SK-N-SH (cell line): Measurements from ENCODE around the gene RANGAP1. TPM values are rescaled to one million over a fixed set of nuclear protein-coding genes. Genes with fewer than 3 reads are reported as not detected.

Experiments used
- CTCF ChIA-PET: fragments of 300-600, 350-600 bp; formaldehyde crosslinking; extraction: SDS; loops from one replicate; lab custom pipeline; 2021; lab: Yijun Ruan, JAX
- POLR2A ChIA-PET: fragments of 350-600 bp; sonication (Branson Sonifier 250); formaldehyde crosslinking; extraction: SDS; loops from one replicate; lab custom pipeline; 2020; ENCODE audit warnings: antibody characterized with exemption, inconsistent platforms; lab: Yijun Ruan, JAX
- DNase-seq: peaks from one replicate; pipeline ENCODE4 v3.0.0; 2012
- H2AFZ ChIP-seq: fragments of 200-600 bp; sonication (generic); 2 replicates; pipeline ENCODE4 v1.8.1; 2016; ENCODE audit warnings: antibody characterized with exemption, mild to moderate bottlenecking, low read depth
- H3F3A ChIP-seq: fragments of 200-600 bp; sonication (generic); replicated peaks from 2 replicates; pipeline ENCODE3; 2016; ENCODE audit warnings: antibody characterized with exemption, mild to moderate bottlenecking; ENCODE audit not compliant: insufficient read depth
- H3K27ac ChIP-seq, 2 experiments: fragments of 200-500 bp in 1 of 2; fragments of 200-600 bp in 1 of 2; sonication (Bioruptor generic) in 1 of 2; sonication (generic), shearing (Covaris generic) in 1 of 2; 2 replicates each; pipeline versions ENCODE4 v1.5.1 to v1.6.1; 2014 to 2016; ENCODE audit warnings: low read depth in 2 of 2, inconsistent platforms in 1 of 2, low read length in 1 of 2, mild to moderate bottlenecking in 1 of 2, mixed read lengths in 1 of 2
- H3K27me3 ChIP-seq: fragments of 200-600 bp; sonication (generic), shearing (Covaris generic); 2 replicates; pipeline ENCODE4 v1.6.1; 2016; ENCODE audit warnings: mixed run types; ENCODE audit not compliant: insufficient read depth
- H3K36me3 ChIP-seq, 2 experiments: fragments of 200-500 bp in 1 of 2; fragments of 200-600 bp in 1 of 2; sonication (Bioruptor generic) in 1 of 2; sonication (generic) in 1 of 2; replicated peaks in 1 of 2; 2 replicates each; pipeline versions ENCODE3 to v1.5.1; 2014 to 2016; ENCODE audit warnings: low read length in 1 of 2, mild to moderate bottlenecking in 1 of 2; ENCODE audit not compliant: insufficient read depth in 2 of 2, control insufficient read depth in 1 of 2
- H3K4me1 ChIP-seq, 2 experiments: fragments of 200-500 bp in 1 of 2; fragments of 200-600 bp in 1 of 2; sonication (Bioruptor generic) in 1 of 2; sonication (generic), shearing (Covaris generic) in 1 of 2; 2 replicates each; pipeline versions ENCODE4 v1.5.1 to v1.6.1; 2014 to 2016; ENCODE audit warnings: low read depth in 1 of 2, low read length in 1 of 2, mixed run types in 1 of 2; ENCODE audit not compliant: insufficient read depth in 2 of 2, control insufficient read depth in 1 of 2
- H3K4me2 ChIP-seq: fragments of 200-600 bp; sonication (generic), shearing (Covaris generic); 2 replicates; pipeline ENCODE4 v1.6.1; 2017; ENCODE audit warnings: mixed run types
- H3K4me3 ChIP-seq, 2 experiments: fragments of 200-500 bp in 1 of 2; fragments of 200-600 bp in 1 of 2; sonication (Bioruptor generic) in 1 of 2; sonication (generic), shearing (Covaris generic) in 1 of 2; 2 replicates each; pipeline versions ENCODE4 v1.5.1 to v1.8.1; 2014 to 2016; ENCODE audit warnings: low read depth in 2 of 2, inconsistent platforms in 1 of 2, low read length in 1 of 2, mild to moderate bottlenecking in 1 of 2, mixed read lengths in 1 of 2, moderate library complexity in 1 of 2
- H3K79me2 ChIP-seq: fragments of 200-600 bp; sonication (generic); 2 replicates; pipeline ENCODE4 v1.8.1; 2017; ENCODE audit warnings: mild to moderate bottlenecking; ENCODE audit not compliant: insufficient read depth
- H3K9ac ChIP-seq: fragments of 200-600 bp; sonication (generic); 2 replicates; pipeline ENCODE4 v1.6.1; 2017; ENCODE audit warnings: mixed run types
- H3K9me2 ChIP-seq: fragments of 200-600 bp; sonication (generic); 2 replicates; pipeline ENCODE4 v1.6.1; 2017; ENCODE audit warnings: mixed run types
- H3K9me3 ChIP-seq: fragments of 200-600 bp; sonication (generic); 2 replicates; pipeline ENCODE4 v1.6.1; 2017; ENCODE audit warnings: mixed run types, mild to moderate bottlenecking, moderate library complexity
- H4K20me1 ChIP-seq: fragments of 200-600 bp; sonication (generic); 2 replicates; pipeline ENCODE4 v1.6.1; 2017; ENCODE audit warnings: mild to moderate bottlenecking, mixed run types; ENCODE audit not compliant: insufficient read depth
- CHD2 ChIP-seq: fragments of 150-350 bp; IDR thresholded peaks from 2 replicates; pipeline ENCODE4 v1.6.1; 2018; ENCODE audit warnings: low read length; ENCODE audit not compliant: partially characterized antibody
- FOSL2 ChIP-seq: IDR thresholded peaks from 2 replicates; pipeline ENCODE4 v1.4.0; 2012; ENCODE audit warnings: low read depth, mild to moderate bottlenecking, moderate library complexity, borderline replicate concordance
- GABPA ChIP-seq: IDR thresholded peaks from 2 replicates; pipeline ENCODE4 v1.4.0; 2012; ENCODE audit warnings: low read depth, mild to moderate bottlenecking
- GATA2 ChIP-seq: sonication (generic); formaldehyde crosslinking; IDR thresholded peaks from 2 replicates; pipeline ENCODE4 v1.5.0; 2020; ENCODE audit warnings: mild to moderate bottlenecking, missing genetic modification reagents
- IRF3 ChIP-seq: fragments of 150-350 bp; IDR thresholded peaks from 2 replicates; pipeline ENCODE4 v1.6.1; 2016; ENCODE audit warnings: mild to moderate bottlenecking, low read depth, low read length
- JUND ChIP-seq: IDR thresholded peaks from 2 replicates; pipeline ENCODE4 v1.4.0; 2012
- MEF2A ChIP-seq: IDR thresholded peaks from 2 replicates; pipeline ENCODE4 v1.4.0; 2012; ENCODE audit warnings: low read depth, borderline replicate concordance
- MXI1 ChIP-seq: IDR thresholded peaks from 2 replicates; pipeline ENCODE4 v1.6.1; 2012; ENCODE audit warnings: mild to moderate bottlenecking, low read depth, low read length, improper control_type of control experiment
- NFIC ChIP-seq: IDR thresholded peaks from 2 replicates; pipeline ENCODE4 v1.4.0; 2012; ENCODE audit warnings: borderline replicate concordance
- NRF1 ChIP-seq: IDR thresholded peaks from 2 replicates; pipeline ENCODE4 v1.6.1; 2012; ENCODE audit warnings: low read depth, mild to moderate bottlenecking, low read length
- POLR2AphosphoS5 ChIP-seq: IDR thresholded peaks from 2 replicates; pipeline ENCODE4 v1.6.1; 2012; ENCODE audit warnings: low read depth, low read length
- RAD21 ChIP-seq: IDR thresholded peaks from 2 replicates; pipeline ENCODE4 v1.6.1; 2012; ENCODE audit warnings: mild to moderate bottlenecking, low read length
- RFX5 ChIP-seq: IDR thresholded peaks from 2 replicates; pipeline ENCODE4 v1.6.1; 2012; ENCODE audit warnings: mild to moderate bottlenecking, improper control_type of control experiment, low read length
- RXRA ChIP-seq: IDR thresholded peaks from 2 replicates; pipeline ENCODE4 v1.4.0; 2012; ENCODE audit warnings: low read depth, mild to moderate bottlenecking, borderline replicate concordance
- TAF1 ChIP-seq: IDR thresholded peaks from 2 replicates; pipeline ENCODE4 v1.6.1; 2012; ENCODE audit warnings: low read depth, mild to moderate bottlenecking, low read length, moderate library complexity, borderline replicate concordance
- TCF12 ChIP-seq: IDR thresholded peaks from 2 replicates; pipeline ENCODE4 v1.4.0; 2012
- TEAD4 ChIP-seq: IDR thresholded peaks from 2 replicates; pipeline ENCODE4 v1.4.0; 2012; ENCODE audit warnings: mild to moderate bottlenecking, borderline replicate concordance; ENCODE audit not compliant: insufficient read depth
- USF1 ChIP-seq: IDR thresholded peaks from 2 replicates; pipeline ENCODE4 v1.4.0; 2012; ENCODE audit warnings: low read depth, borderline replicate concordance
- YY1 ChIP-seq: IDR thresholded peaks from 2 replicates; pipeline ENCODE4 v1.4.0; 2012; ENCODE audit warnings: low read depth, mild to moderate bottlenecking
- WGBS: methylation state at CpG from one replicate; pipeline ENCODE4 v1.1.6; 2017; ENCODE audit warnings: low lambda C conversion rate; 5-methylcytosine and 5-hydroxymethylcytosine counted together
- polyA plus RNA-seq, 3 experiments: library from polyadenylated mRNA; depleted of rRNA; stranded (reverse); fragments of >200 nt; gene quantifications; 2 replicates each; pipeline ENCODE4 v1.2.3, GENCODE V29; 2012
- TF ChIP-seq, protein P1 (sequence below): IDR thresholded peaks from 2 replicates; pipeline ENCODE4 v1.4.0; 2012; ENCODE audit warnings: low read depth, borderline replicate concordance

RANGAP1 gene
- polyA plus RNA-seq, 1 of the 3 experiments (the other 2 are of a cell fraction): 67.1 TPM

GRCh38 chr22:41314821-41315220 is 28.8 kb upstream of the RANGAP1 start:
- WGBS: 80% methylated on average over 2 of the region's 8 CpGs
- Histone ChIP-seq H3K36me3 (no peaks in the 10 kb centered on the region), H3F3A (no peaks in the 10 kb centered on the region), H4K20me1 (no peaks in the 10 kb centered on the region), H3K9me3 (no peaks in the 10 kb centered on the region), H3K4me1 (no peaks in the 10 kb centered on the region), H3K4me3 (no peak overlapping the region), H3K79me2 (peaks cover 49% of the 10 kb centered on the region), H3K27ac (no peak overlapping the region), H3K4me2 (no peak overlapping the region), H3K9me2 (no peaks in the 10 kb centered on the region), H3K9ac (no peak overlapping the region), H2AFZ (no peak overlapping the region), H3K27me3 (no peaks in the 10 kb centered on the region)
- CTCF ChIA-PET: no interaction called here
- DNase-seq: no peak
- TF ChIP-seq IRF3 (no peak), FOSL2 (no peak), TAF1 (no peak), YY1 (no peak), JUND (no peak), GATA2 (no peak), MXI1 (no peak), TEAD4 (no peak), CHD2 (no peak), GABPA (no peak), USF1 (no peak), NFIC (no peak), RAD21 (no peak)
- POLR2A ChIA-PET: no interaction called here

DNA sequence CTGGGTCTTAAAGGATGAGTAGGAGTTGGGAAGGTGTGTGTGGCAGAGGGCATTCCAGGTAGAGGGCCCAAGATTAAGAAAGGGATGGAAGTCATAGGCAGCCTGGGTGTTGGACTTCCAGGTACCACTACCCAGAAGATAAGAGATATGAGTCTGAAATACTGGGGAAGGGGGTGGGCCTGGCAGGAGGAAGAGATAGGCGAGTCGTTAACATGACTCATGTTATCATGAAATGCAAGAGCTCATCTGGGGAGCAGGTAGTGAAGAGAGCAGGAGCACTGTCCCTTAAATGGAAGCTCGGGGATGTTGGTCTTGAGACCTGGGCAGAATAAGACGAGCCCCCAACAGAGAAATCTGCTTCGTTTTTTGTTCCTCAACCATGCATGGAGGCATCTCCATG is 25.5 kb upstream of the RANGAP1 start:
- WGBS: 88% methylated on average over 5 of the region's 5 CpGs
- Histone ChIP-seq H3K27ac (no peak overlapping the region), H4K20me1 (no peaks in the 10 kb centered on the region), H2AFZ (no peak overlapping the region), H3K27me3 (no peaks in the 10 kb centered on the region), H3K79me2 (peaks cover 78% of the 10 kb centered on the region), H3K9me3 (no peaks in the 10 kb centered on the region), H3K36me3 (no peaks in the 10 kb centered on the region), H3K9me2 (no peaks in the 10 kb centered on the region), H3K9ac (no peak overlapping the region), H3K4me3 (no peak overlapping the region), H3F3A (peaks cover 3% of the 10 kb centered on the region), H3K4me2 (no peak overlapping the region), H3K4me1 (peaks cover 0 to 16% of the 10 kb centered on the region in 2 experiments; a peak in 2 of 4 replicates)
- ChIA-PET CTCF (no interaction called here), POLR2A (no interaction called here)
- DNase-seq: no peak
- TF ChIP-seq RXRA (no peak), MXI1 (no peak), TEAD4 (no peak), TCF12 (no peak), IRF3 (no peak), RFX5 (no peak), MEF2A (no peak), TAF1 (no peak), FOSL2 (no peak), POLR2AphosphoS5 (no peak), NFIC (no peak), USF1 (no peak), CHD2 (no peak), NRF1 (no peak)
- TF ChIP-seq, protein P1, sequence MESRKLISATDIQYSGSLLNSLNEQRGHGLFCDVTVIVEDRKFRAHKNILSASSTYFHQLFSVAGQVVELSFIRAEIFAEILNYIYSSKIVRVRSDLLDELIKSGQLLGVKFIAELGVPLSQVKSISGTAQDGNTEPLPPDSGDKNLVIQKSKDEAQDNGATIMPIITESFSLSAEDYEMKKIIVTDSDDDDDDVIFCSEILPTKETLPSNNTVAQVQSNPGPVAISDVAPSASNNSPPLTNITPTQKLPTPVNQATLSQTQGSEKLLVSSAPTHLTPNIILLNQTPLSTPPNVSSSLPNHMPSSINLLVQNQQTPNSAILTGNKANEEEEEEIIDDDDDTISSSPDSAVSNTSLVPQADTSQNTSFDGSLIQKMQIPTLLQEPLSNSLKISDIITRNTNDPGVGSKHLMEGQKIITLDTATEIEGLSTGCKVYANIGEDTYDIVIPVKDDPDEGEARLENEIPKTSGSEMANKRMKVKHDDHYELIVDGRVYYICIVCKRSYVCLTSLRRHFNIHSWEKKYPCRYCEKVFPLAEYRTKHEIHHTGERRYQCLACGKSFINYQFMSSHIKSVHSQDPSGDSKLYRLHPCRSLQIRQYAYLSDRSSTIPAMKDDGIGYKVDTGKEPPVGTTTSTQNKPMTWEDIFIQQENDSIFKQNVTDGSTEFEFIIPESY: no peak
